GM12873 (cell line): Measurements from ENCODE around the gene CAB39L.

Experiments used
- TF ChIP-seq, protein P1 (sequence below): IDR thresholded peaks from 2 replicates; pipeline ENCODE4 v1.5.1; 2012; ENCODE audit warnings: low read depth, mild to moderate bottlenecking, moderate library complexity, low read length, control low read depth; ENCODE audit not compliant: insufficient read depth; ENCODE audit errors: missing control alignments

The CAB39L gene

GRCh38 chr13:49410477-49410876 lies 33.4 kb downstream of the CAB39L start:
- TF ChIP-seq, protein P1, sequence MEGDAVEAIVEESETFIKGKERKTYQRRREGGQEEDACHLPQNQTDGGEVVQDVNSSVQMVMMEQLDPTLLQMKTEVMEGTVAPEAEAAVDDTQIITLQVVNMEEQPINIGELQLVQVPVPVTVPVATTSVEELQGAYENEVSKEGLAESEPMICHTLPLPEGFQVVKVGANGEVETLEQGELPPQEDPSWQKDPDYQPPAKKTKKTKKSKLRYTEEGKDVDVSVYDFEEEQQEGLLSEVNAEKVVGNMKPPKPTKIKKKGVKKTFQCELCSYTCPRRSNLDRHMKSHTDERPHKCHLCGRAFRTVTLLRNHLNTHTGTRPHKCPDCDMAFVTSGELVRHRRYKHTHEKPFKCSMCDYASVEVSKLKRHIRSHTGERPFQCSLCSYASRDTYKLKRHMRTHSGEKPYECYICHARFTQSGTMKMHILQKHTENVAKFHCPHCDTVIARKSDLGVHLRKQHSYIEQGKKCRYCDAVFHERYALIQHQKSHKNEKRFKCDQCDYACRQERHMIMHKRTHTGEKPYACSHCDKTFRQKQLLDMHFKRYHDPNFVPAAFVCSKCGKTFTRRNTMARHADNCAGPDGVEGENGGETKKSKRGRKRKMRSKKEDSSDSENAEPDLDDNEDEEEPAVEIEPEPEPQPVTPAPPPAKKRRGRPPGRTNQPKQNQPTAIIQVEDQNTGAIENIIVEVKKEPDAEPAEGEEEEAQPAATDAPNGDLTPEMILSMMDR: no peak

- TF ChIP-seq, protein P1: no peak
These were observed 33.9 kb downstream of the CAB39L start for GRCh38 chr13:49410006-49410405.

DNA sequence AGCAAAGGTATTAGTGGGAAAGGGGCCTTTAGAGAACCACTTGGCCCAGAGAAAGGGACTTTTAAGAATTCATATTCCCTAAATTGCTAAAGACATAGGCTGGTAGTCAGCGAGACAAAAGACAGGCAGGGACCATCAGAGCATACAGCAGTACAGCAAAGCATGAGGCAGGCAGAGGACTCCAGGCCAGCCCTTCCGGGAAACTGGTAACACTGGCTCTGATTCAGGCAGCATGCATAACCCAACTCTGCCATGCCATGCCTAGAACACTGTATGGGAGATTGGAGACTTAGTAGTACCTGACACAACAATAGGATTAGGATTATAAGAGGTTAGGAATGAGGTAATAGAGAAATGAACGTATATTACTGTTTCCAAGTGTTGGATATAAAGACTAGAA lies 34.9 kb downstream of the CAB39L start:
- TF ChIP-seq, protein P1: no peak

- TF ChIP-seq, protein P1: no peak
These were observed 35.9 kb downstream of the CAB39L start for GRCh38 chr13:49407936-49408335.

DNA sequence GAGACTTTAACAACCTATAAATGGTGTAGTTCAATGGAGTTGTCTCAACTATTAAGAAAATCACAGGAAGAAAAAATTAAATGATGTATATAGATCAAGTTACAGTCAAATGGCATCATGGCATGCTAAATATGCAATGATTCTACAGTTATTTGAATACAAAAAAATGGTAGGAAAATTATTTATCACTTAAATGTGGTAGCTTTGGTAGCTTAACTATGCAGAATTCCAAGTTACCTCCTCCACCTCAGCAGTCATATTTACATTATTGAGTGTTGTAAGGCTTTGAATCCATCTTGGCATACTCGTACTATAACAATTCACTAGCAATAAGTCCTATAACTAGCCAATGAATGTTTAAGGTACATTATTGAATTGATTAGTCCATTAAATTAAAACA lies 36.8 kb downstream of the CAB39L start:
- TF ChIP-seq, protein P1: no peak

GRCh38 chr13:49404703-49405020 lies 39.2 kb downstream of the CAB39L start:
- TF ChIP-seq, protein P1: no peak

DNA sequence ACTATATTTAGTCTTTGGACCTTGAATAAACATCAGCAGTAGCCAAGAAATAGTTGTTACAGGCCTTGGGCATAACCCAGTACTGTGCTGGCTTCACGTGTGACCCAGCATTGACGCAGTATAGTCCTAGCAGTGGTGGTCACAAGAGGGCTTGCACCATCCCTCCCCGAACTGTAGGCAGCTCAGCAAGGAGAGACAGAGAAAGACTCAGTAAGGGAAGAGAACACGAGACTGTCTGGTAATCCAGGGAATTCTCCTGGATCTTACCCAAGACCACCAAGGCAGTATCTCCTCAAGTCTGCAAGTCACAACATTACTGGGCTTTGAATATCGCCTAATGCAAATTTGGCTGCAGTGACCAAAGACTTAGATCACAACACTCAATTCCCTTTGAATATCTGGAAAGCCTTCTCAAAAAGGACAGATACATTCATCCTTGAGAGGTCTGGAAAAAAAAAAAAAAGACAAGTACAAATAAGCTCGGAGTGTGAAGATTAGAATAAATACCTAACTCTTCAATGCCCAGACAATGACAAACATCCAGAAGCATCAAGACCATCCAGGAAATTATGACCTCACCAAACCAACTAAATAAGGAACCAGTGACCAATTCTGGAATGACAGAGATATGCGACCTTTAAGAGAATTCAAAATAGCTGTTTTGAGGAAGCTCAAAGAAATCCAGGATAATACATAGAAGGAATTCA lies 39.7 kb downstream of the CAB39L start:
- TF ChIP-seq, protein P1: no peak
